LNCaP clone FGC (cell line): ENCODE data around the gene NKAIN2.
A peak's percentile ranks its signal among the peaks of the same experiment; 100 is the strongest.

Experiments
- DNase-seq: peaks from one replicate; pipeline ENCODE4 v3.0.0-alpha.2; 2011; ENCODE audit warnings: low read depth
- H3K4me3 ChIP-seq: 2 replicates; pipeline ENCODE4 v1.5.1; 2011; ENCODE audit warnings: mild to moderate bottlenecking, low read depth, low read length, control low read depth
- CTCF ChIP-seq: IDR thresholded peaks from 2 replicates; pipeline ENCODE4 v1.5.1; 2012; ENCODE audit warnings: mild to moderate bottlenecking; ENCODE audit not compliant: control insufficient read depth, insufficient read depth; ENCODE audit errors: extremely low read depth

NKAIN2 gene

GRCh38 chr6:124793398-124793797, 989.7 kb downstream of the NKAIN2 start:
- no peak for DNase-seq
- no peak for TF ChIP-seq CTCF
- no peak overlapping the region for H3K4me3 ChIP-seq

GRCh38 chr6:124795643-124796463, 992.2 kb downstream of the NKAIN2 start:
- TF ChIP-seq CTCF: peak; percentile 93
- DNase-seq: no peak

GRCh38 chr6:124796464-124796970, 992.9 kb downstream of the NKAIN2 start:
- TF ChIP-seq CTCF: no peak
- no peak for DNase-seq
- no peak overlapping the region for H3K4me3 ChIP-seq

More at GRCh38 chr6:124795643-124796463, 992.2 kb downstream of the NKAIN2 start:
- no peak overlapping the region for H3K4me3 ChIP-seq

GRCh38 chr6:124797224-124797623, 993.6 kb downstream of the NKAIN2 start:
- no peak for TF ChIP-seq CTCF
- H3K4me3 ChIP-seq: no peak overlapping the region
- no peak for DNase-seq

GRCh38 chr6:124798942-124799496, 995.4 kb downstream of the NKAIN2 start:
- no peak overlapping the region for H3K4me3 ChIP-seq
- peak; percentile 23; the same call in 1 of the 2 replicates for TF ChIP-seq CTCF
- no peak for DNase-seq

GRCh38 chr6:124799638-124800037, 996.0 kb downstream of the NKAIN2 start:
- no peak overlapping the region for H3K4me3 ChIP-seq
- no peak for TF ChIP-seq CTCF

More at GRCh38 chr6:124799638-124800037, 996.0 kb downstream of the NKAIN2 start:
- no peak for DNase-seq
